Endodermal cell (in vitro differentiated cells): Measurements from ENCODE around the gene ABHD2. TPM values are rescaled to one million over a fixed set of nuclear protein-coding genes. Genes with fewer than 3 reads are reported as not detected.

Source experiments
- DNase-seq: peaks from one replicate; pipeline ENCODE4 v3.0.0-alpha.2; 2017
- H3K27ac ChIP-seq: 2 replicates; pipeline ENCODE4 v1.5.1; 2013; ENCODE audit warnings: mild to moderate bottlenecking, low read depth, low read length, moderate library complexity
- H3K27me3 ChIP-seq: 2 replicates; pipeline ENCODE4 v1.6.1; 2013; ENCODE audit warnings: mild to moderate bottlenecking, low read length, moderate library complexity; ENCODE audit not compliant: insufficient read depth, control insufficient read depth, poor library complexity, severe bottlenecking
- H3K36me3 ChIP-seq: 2 replicates; pipeline ENCODE4 v1.7.0; 2013; ENCODE audit warnings: mild to moderate bottlenecking, low read length, moderate library complexity; ENCODE audit not compliant: control insufficient read depth, insufficient read depth
- H3K4me1 ChIP-seq: one replicate; pipeline ENCODE4 v1.7.0; 2013; ENCODE audit warnings: low read length; ENCODE audit not compliant: control insufficient read depth, insufficient read depth
- H3K4me3 ChIP-seq: 2 replicates; pipeline ENCODE4 v1.5.1; 2013; ENCODE audit warnings: mild to moderate bottlenecking, low read length, moderate library complexity
- H3K9ac ChIP-seq: 2 replicates; pipeline ENCODE4 v1.6.1; 2013; ENCODE audit warnings: mild to moderate bottlenecking, low read length, moderate library complexity; ENCODE audit not compliant: poor library complexity, severe bottlenecking; ENCODE audit errors: extremely low read depth
- H3K9me3 ChIP-seq: 2 replicates; pipeline ENCODE4 v1.6.1; 2013; ENCODE audit warnings: mild to moderate bottlenecking, low read length, moderate library complexity; ENCODE audit not compliant: control insufficient read depth
- H3K27ac Mint-ChIP-seq: 2 replicates; pipeline ENCODE4 v1.8.0; 2020; ENCODE audit warnings: mixed read lengths
- H3K27me3 Mint-ChIP-seq: 2 replicates; pipeline ENCODE4 v1.8.0; 2021; ENCODE audit warnings: mild to moderate bottlenecking, mixed read lengths; ENCODE audit not compliant: insufficient read depth
- H3K36me3 Mint-ChIP-seq: 2 replicates; pipeline ENCODE4 v1.8.0; 2020; ENCODE audit warnings: low read depth, mixed read lengths
- H3K4me1 Mint-ChIP-seq: 2 replicates; pipeline ENCODE4 v1.8.0; 2020; ENCODE audit warnings: mixed read lengths
- H3K4me3 Mint-ChIP-seq: 2 replicates; pipeline ENCODE4 v1.8.0; 2020; ENCODE audit warnings: mild to moderate bottlenecking, moderate library complexity, mixed read lengths
- H3K9me3 Mint-ChIP-seq: 2 replicates; pipeline ENCODE4 v1.8.0; 2020; ENCODE audit warnings: mild to moderate bottlenecking, mixed read lengths
- CTCF ChIP-seq: fragments of 200-600 bp; sonication (generic); conservative IDR thresholded peaks from 2 replicates; pipeline ENCODE4 v1.5.0; 2021; ENCODE audit warnings: antibody characterized with exemption, mild to moderate bottlenecking
- WGBS, 2 experiments: methylation state at CpG; one replicate each; pipeline versions ENCODE4 v1.1.5 to v1.1.7; 2013; ENCODE audit warnings: missing lambda C conversion rate in 2 of 2, mixed read lengths in 1 of 2; ENCODE audit not compliant: insufficient coverage in 1 of 2, insufficient read length in 1 of 2; 5-methylcytosine and 5-hydroxymethylcytosine counted together
- total RNA-seq, 2 donors: library from RNA; stranded (reverse); fragmentation: NEBNext Ultra II Directional in 1 of 2; extraction: Animal tissue kit (Norgen Biotek cat#: 25700) in 1 of 2; gene quantifications; 2 replicates in 1 of 2; 3 replicates in 1 of 2; pipeline ENCODE4 v1.2.1, GENCODE V29; 2021

Gene ABHD2
- total RNA-seq, 2 donors from 2014 or later = 24.1 to 26.0 TPM

- H3K4me3 Mint-ChIP-seq = no peak overlapping the region
- peaks cover 2% of the 10 kb centered on the region for H3K27me3 Mint-ChIP-seq
- no peak overlapping the region for H3K27ac ChIP-seq
- no peak overlapping the region for H3K4me3 ChIP-seq
- H3K36me3 Mint-ChIP-seq = no peaks in the 10 kb centered on the region
- TF ChIP-seq CTCF = no peak
- no peaks in the 10 kb centered on the region for H3K4me1 ChIP-seq
- no peak overlapping the region for H3K9ac ChIP-seq
- H3K4me1 Mint-ChIP-seq = no peaks in the 10 kb centered on the region
- no peaks in the 10 kb centered on the region for H3K9me3 Mint-ChIP-seq
- no peaks in the 10 kb centered on the region for H3K27me3 ChIP-seq
- H3K27ac Mint-ChIP-seq = no peak overlapping the region
- no peaks in the 10 kb centered on the region for H3K9me3 ChIP-seq
- 89 to 91% methylated on average over 1 to 2 of the region's 2 CpGs for WGBS, 2 experiments
- no peak for DNase-seq
- H3K36me3 ChIP-seq = no peaks in the 10 kb centered on the region
Measured at GRCh38 chr15:89215627-89216026, 127.4 kb downstream of the ABHD2 start.

GRCh38 chr15:89217031-89217430 is 128.8 kb downstream of the ABHD2 start:
- Histone ChIP-seq H3K4me3 (no peak overlapping the region), H3K27me3 (no peaks in the 10 kb centered on the region), H3K4me1 (no peaks in the 10 kb centered on the region), H3K36me3 (no peaks in the 10 kb centered on the region), H3K9ac (no peak overlapping the region), H3K27ac (no peak overlapping the region), H3K9me3 (no peaks in the 10 kb centered on the region)
- no peak for TF ChIP-seq CTCF
- DNase-seq = no peak
- Mint-ChIP-seq H3K4me1 (peaks cover 4% of the 10 kb centered on the region), H3K4me3 (no peak overlapping the region), H3K36me3 (no peaks in the 10 kb centered on the region), H3K9me3 (no peaks in the 10 kb centered on the region), H3K27ac (no peak overlapping the region), H3K27me3 (peaks cover 2% of the 10 kb centered on the region)
- WGBS, 2 experiments = 91 to 96% methylated on average over 13 to 20 of the region's 20 CpGs

DNA sequence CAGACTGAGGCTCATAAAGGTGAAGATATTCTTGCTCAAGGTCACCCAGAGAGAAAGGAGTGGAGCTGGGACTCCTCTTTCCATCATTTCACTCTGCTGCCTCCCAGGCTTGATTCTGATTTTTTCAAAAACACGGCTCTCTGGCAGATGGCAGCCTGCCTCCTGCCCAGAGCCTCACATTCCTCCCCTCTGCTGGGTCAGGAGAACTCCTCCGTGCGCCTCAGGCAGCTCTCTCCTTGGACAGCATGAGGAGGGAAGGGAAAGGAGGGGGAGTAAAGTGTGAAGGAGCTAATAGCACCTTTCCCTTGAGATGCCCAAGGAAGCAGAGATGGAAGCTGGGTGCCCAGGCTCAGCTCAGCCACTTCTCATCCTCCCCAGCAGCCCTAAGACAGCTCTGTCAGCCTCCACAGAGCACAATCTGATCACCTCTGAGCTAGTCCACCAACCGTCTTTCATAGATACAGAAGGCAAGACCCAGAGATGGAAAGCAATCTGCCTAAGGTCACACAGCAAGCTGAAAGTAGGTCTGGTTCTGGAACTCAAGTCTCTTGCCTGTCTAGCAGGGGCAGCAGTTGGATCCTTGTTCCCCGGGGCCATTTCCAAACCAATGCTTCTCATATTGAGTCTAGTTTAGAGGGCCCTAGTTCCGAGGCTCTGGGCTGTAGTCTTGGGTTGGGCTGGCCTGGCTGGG is 129.6 kb downstream of the ABHD2 start:
- H3K27me3 Mint-ChIP-seq = peaks cover 2% of the 10 kb centered on the region
- no peaks in the 10 kb centered on the region for H3K9me3 Mint-ChIP-seq
- H3K4me1 Mint-ChIP-seq = peaks cover 4% of the 10 kb centered on the region
- no peaks in the 10 kb centered on the region for H3K4me1 ChIP-seq
- H3K27me3 ChIP-seq = no peaks in the 10 kb centered on the region
- H3K27ac ChIP-seq = no peak overlapping the region
- H3K27ac Mint-ChIP-seq = no peak overlapping the region
- no peak for TF ChIP-seq CTCF
- 75 to 84% methylated on average over 2 to 5 of the region's 6 CpGs for WGBS, 2 experiments
- no peaks in the 10 kb centered on the region for H3K36me3 Mint-ChIP-seq
- H3K36me3 ChIP-seq = no peaks in the 10 kb centered on the region
- H3K9ac ChIP-seq = no peak overlapping the region
- H3K4me3 ChIP-seq = no peak overlapping the region
- no peaks in the 10 kb centered on the region for H3K9me3 ChIP-seq
- no peak overlapping the region for H3K4me3 Mint-ChIP-seq
- no peak for DNase-seq
